Measurements from ENCODE around the gene DMKN.
A peak's percentile ranks its signal among the peaks of the same experiment; 100 is the strongest.

GRCh38 chr19:35545855-35546381, 32.5 kb upstream of the DMKN start:
- TF ChIP-seq BHLHE40 (IDR thresholded peaks at IDR 0.05; ENCODE audit: low read depth, low read length) (no peak), POLR2A (IDR thresholded peaks at IDR 0.05; ENCODE audit: low read depth, low read length) (no peak), CTCF (conservative IDR thresholded peaks at IDR 0.05; ENCODE audit: low read depth, low read length) (no peak), MXI1 (IDR thresholded peaks at IDR 0.05; ENCODE audit: borderline replicate concordance, low read depth, low read length) (peak; percentile 55), RFX5 (IDR thresholded peaks at IDR 0.05; ENCODE audit: low read depth, low read length) (no peak), SMC3 (IDR thresholded peaks at IDR 0.05; ENCODE audit: low read depth, low read length) (no peak)
- TF ChIP-seq, protein P1, sequence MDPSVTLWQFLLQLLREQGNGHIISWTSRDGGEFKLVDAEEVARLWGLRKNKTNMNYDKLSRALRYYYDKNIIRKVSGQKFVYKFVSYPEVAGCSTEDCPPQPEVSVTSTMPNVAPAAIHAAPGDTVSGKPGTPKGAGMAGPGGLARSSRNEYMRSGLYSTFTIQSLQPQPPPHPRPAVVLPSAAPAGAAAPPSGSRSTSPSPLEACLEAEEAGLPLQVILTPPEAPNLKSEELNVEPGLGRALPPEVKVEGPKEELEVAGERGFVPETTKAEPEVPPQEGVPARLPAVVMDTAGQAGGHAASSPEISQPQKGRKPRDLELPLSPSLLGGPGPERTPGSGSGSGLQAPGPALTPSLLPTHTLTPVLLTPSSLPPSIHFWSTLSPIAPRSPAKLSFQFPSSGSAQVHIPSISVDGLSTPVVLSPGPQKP (IDR thresholded peaks at IDR 0.05; ENCODE audit: borderline replicate concordance, low read depth, low read length): no peak

All from IMR-90 (cell line).